H1 (cell line): ENCODE data around the gene RHOBTB3. TPM values are rescaled to one million over a fixed set of nuclear protein-coding genes. Genes with fewer than 3 reads are reported as not detected.

Source experiments
- polyA plus RNA-seq, 7 experiments: library from polyadenylated mRNA; depleted of rRNA in 3 of 7; stranded (reverse) in 5 of 7; unstranded in 2 of 7; fragments of >200 nt in 5 of 7; fragments of 200-250 nt in 2 of 7; gene quantifications; 1 replicate in 5 of 7; 2 replicates in 1 of 7; 4 replicates in 1 of 7; pipeline versions ENCODE4 v1.2.1 to v1.2.3, GENCODE V29; 2011 to 2013; ENCODE audit warnings: missing spikeins in 2 of 7, mixed read lengths in 2 of 7
- total RNA-seq: library from RNA; stranded (reverse); fragmentation: NEBNext Ultra II Directional; extraction: Animal tissue kit (Norgen Biotek cat#: 25700); gene quantifications from 2 replicates; pipeline ENCODE4 v1.2.1, GENCODE V29; 2021
- TF ChIP-seq, protein P1 (sequence below): fragments of 300-600 bp; sonication (generic); IDR thresholded peaks from 2 replicates; pipeline ENCODE4 v1.7.1; 2012; ENCODE audit warnings: low read length, moderate library complexity, mild to moderate bottlenecking, inconsistent platforms; ENCODE audit not compliant: insufficient replicate concordance

The RHOBTB3 gene
- total and polyA plus RNA-seq, 2 of the 8 experiments (the other 6 are each of a cell fraction or from before 2014, with no cell fraction given) = 8.2 to 17.5 TPM

DNA sequence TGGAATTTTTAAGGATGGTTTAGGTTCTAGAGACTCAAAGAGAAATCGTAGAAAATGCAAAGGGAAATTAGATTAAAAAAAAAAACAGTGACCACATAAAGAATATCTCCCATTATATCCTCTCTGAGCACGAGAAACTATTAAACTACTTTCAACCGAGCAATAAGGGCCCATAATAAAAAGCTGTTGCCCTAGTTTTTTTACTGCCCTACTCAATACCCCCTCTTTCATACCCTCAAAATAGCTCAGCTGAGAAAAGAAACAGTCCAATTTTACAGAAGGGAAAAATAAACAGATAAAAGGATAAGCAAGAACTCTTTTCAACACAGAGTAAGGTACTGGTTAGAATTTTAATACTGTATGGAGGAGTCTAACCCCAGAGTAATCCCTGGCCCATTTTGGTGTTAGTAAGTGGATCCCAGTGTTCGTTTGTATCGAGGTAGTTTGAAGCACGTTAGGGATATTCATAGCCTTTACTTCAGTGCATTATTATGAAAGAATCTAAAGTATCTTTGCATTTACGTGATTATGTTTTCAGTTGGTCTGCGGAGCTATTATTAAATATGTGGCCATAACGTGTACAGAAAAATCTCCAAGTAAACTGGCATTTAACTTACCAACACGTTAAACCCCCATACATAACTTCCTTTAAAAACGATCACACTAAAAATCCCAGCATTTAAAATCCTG is 980 bp upstream of the RHOBTB3 start (continued):
- TF ChIP-seq, protein P1, sequence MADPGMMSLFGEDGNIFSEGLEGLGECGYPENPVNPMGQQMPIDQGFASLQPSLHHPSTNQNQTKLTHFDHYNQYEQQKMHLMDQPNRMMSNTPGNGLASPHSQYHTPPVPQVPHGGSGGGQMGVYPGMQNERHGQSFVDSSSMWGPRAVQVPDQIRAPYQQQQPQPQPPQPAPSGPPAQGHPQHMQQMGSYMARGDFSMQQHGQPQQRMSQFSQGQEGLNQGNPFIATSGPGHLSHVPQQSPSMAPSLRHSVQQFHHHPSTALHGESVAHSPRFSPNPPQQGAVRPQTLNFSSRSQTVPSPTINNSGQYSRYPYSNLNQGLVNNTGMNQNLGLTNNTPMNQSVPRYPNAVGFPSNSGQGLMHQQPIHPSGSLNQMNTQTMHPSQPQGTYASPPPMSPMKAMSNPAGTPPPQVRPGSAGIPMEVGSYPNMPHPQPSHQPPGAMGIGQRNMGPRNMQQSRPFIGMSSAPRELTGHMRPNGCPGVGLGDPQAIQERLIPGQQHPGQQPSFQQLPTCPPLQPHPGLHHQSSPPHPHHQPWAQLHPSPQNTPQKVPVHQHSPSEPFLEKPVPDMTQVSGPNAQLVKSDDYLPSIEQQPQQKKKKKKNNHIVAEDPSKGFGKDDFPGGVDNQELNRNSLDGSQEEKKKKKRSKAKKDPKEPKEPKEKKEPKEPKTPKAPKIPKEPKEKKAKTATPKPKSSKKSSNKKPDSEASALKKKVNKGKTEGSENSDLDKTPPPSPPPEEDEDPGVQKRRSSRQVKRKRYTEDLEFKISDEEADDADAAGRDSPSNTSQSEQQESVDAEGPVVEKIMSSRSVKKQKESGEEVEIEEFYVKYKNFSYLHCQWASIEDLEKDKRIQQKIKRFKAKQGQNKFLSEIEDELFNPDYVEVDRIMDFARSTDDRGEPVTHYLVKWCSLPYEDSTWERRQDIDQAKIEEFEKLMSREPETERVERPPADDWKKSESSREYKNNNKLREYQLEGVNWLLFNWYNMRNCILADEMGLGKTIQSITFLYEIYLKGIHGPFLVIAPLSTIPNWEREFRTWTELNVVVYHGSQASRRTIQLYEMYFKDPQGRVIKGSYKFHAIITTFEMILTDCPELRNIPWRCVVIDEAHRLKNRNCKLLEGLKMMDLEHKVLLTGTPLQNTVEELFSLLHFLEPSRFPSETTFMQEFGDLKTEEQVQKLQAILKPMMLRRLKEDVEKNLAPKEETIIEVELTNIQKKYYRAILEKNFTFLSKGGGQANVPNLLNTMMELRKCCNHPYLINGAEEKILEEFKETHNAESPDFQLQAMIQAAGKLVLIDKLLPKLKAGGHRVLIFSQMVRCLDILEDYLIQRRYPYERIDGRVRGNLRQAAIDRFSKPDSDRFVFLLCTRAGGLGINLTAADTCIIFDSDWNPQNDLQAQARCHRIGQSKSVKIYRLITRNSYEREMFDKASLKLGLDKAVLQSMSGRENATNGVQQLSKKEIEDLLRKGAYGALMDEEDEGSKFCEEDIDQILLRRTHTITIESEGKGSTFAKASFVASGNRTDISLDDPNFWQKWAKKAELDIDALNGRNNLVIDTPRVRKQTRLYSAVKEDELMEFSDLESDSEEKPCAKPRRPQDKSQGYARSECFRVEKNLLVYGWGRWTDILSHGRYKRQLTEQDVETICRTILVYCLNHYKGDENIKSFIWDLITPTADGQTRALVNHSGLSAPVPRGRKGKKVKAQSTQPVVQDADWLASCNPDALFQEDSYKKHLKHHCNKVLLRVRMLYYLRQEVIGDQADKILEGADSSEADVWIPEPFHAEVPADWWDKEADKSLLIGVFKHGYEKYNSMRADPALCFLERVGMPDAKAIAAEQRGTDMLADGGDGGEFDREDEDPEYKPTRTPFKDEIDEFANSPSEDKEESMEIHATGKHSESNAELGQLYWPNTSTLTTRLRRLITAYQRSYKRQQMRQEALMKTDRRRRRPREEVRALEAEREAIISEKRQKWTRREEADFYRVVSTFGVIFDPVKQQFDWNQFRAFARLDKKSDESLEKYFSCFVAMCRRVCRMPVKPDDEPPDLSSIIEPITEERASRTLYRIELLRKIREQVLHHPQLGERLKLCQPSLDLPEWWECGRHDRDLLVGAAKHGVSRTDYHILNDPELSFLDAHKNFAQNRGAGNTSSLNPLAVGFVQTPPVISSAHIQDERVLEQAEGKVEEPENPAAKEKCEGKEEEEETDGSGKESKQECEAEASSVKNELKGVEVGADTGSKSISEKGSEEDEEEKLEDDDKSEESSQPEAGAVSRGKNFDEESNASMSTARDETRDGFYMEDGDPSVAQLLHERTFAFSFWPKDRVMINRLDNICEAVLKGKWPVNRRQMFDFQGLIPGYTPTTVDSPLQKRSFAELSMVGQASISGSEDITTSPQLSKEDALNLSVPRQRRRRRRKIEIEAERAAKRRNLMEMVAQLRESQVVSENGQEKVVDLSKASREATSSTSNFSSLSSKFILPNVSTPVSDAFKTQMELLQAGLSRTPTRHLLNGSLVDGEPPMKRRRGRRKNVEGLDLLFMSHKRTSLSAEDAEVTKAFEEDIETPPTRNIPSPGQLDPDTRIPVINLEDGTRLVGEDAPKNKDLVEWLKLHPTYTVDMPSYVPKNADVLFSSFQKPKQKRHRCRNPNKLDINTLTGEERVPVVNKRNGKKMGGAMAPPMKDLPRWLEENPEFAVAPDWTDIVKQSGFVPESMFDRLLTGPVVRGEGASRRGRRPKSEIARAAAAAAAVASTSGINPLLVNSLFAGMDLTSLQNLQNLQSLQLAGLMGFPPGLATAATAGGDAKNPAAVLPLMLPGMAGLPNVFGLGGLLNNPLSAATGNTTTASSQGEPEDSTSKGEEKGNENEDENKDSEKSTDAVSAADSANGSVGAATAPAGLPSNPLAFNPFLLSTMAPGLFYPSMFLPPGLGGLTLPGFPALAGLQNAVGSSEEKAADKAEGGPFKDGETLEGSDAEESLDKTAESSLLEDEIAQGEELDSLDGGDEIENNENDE = no peak
